ENCODE measurements around the gene IRS1.

IRS1 gene

GRCh38 chr2:226705133-226705886, 94.3 kb downstream of the IRS1 start:
- no peak for DNase-seq (ENCODE audit: low read depth)
- H3K4me3 ChIP-seq (ENCODE audit: low read depth, low read length): no peak overlapping the region
- no peak for TF ChIP-seq CTCF (IDR thresholded peaks at IDR 0.05; ENCODE audit: insufficient read depth, low read depth, low read length, missing control alignments)

GRCh38 chr2:226703514-226703913, 96.1 kb downstream of the IRS1 start:
- no peak for DNase-seq (ENCODE audit: low read depth)
- no peak overlapping the region for H3K4me3 ChIP-seq (ENCODE audit: low read depth, low read length)

GRCh38 chr2:226702376-226702775, 97.2 kb downstream of the IRS1 start:
- H3K4me3 ChIP-seq (ENCODE audit: low read depth, low read length): no peak overlapping the region
- DNase-seq (ENCODE audit: low read depth): no peak
- TF ChIP-seq CTCF (IDR thresholded peaks at IDR 0.05; ENCODE audit: insufficient read depth, low read depth, low read length, missing control alignments): no peak

More at GRCh38 chr2:226703514-226703913, 96.1 kb downstream of the IRS1 start:
- TF ChIP-seq CTCF (IDR thresholded peaks at IDR 0.05; ENCODE audit: insufficient read depth, low read depth, low read length, missing control alignments): no peak

- no peak for DNase-seq (ENCODE audit: low read depth)
- no peak for TF ChIP-seq CTCF (IDR thresholded peaks at IDR 0.05; ENCODE audit: insufficient read depth, low read depth, low read length, missing control alignments)
These were observed 98.6 kb downstream of the IRS1 start for GRCh38 chr2:226701052-226701451.

GRCh38 chr2:226699321-226699720, 100.3 kb downstream of the IRS1 start:
- no peak for TF ChIP-seq CTCF (IDR thresholded peaks at IDR 0.05; ENCODE audit: insufficient read depth, low read depth, low read length, missing control alignments)
- no peak overlapping the region for H3K4me3 ChIP-seq (ENCODE audit: low read depth, low read length)
- DNase-seq (ENCODE audit: low read depth): no peak

More at GRCh38 chr2:226701052-226701451, 98.6 kb downstream of the IRS1 start:
- H3K4me3 ChIP-seq (ENCODE audit: low read depth, low read length): no peak overlapping the region

GRCh38 chr2:226698671-226699070, 100.9 kb downstream of the IRS1 start:
- H3K4me3 ChIP-seq (ENCODE audit: low read depth, low read length): no peak overlapping the region
- DNase-seq (ENCODE audit: low read depth): no peak
- no peak for TF ChIP-seq CTCF (IDR thresholded peaks at IDR 0.05; ENCODE audit: insufficient read depth, low read depth, low read length, missing control alignments)
